ENCODE data around the gene TSPAN14. TPM values are rescaled to one million over a fixed set of nuclear protein-coding genes. Genes with fewer than 3 reads are reported as not detected.

Gene TSPAN14
- total and polyA plus RNA-seq, 2 of the 8 experiments (the other 6 are each of a cell fraction or from before 2014, with no cell fraction given) = 47.4 to 57.8 TPM

- H3K23ac ChIP-seq (ENCODE audit: insufficient read length) = no peak overlapping the region
- no peak overlapping the region for H2BK5ac ChIP-seq (ENCODE audit: low read depth, low read length)
- peaks cover 4 to 12% (median 10%) of the 10 kb centered on the region in 4 experiments for H3K4me1 ChIP-seq (replicated peaks in 1 of 4; ENCODE audit: control insufficient read depth in 3 of 4, insufficient read depth in 4 of 4, low read length in 3 of 4)
- H3K4me2 ChIP-seq (ENCODE audit: insufficient read depth in 1 of 2, low read depth in 2 of 2, low read length in 2 of 2) = no peak overlapping the region
- H4K5ac ChIP-seq (ENCODE audit: insufficient read length, low read depth, low read length) = no peak overlapping the region
- no peak overlapping the region for H4K91ac ChIP-seq (replicated peaks; ENCODE audit: insufficient read length, low read length)
- peaks cover 0 to 22% of the 10 kb centered on the region in 2 experiments; a peak in 2 of 4 replicates for H3K79me2 ChIP-seq (ENCODE audit: control insufficient read depth in 1 of 2, insufficient read depth in 2 of 2, low read length in 2 of 2)
- no peak overlapping the region for H3K4ac ChIP-seq (replicated peaks; ENCODE audit: insufficient read length, low read depth, low read length)
- H3K4me3 ChIP-seq (ENCODE audit: extremely low read depth in 1 of 4, insufficient read depth in 2 of 4, low read depth in 3 of 4, low read length in 4 of 4) = no peak overlapping the region
- H4K20me1 ChIP-seq (replicated peaks in 1 of 2; ENCODE audit: control insufficient read depth in 1 of 2, insufficient read depth in 2 of 2, low read length in 2 of 2) = peaks cover 19 to 37% of the 10 kb centered on the region in 2 experiments
- H3K18ac ChIP-seq (ENCODE audit: extremely low read depth, low read length) = no peak overlapping the region
- peaks cover 9% of the 10 kb centered on the region; the same call in 1 of the 2 replicates for H3K23me2 ChIP-seq (ENCODE audit: low read depth, low read length)
- no peak overlapping the region for H2AK5ac ChIP-seq (ENCODE audit: low read depth, low read length)
- H2AFZ ChIP-seq (ENCODE audit: low read length) = no peak overlapping the region
- H3K9me3 ChIP-seq (ENCODE audit: insufficient read depth in 2 of 2, low read depth in 1 of 2, low read length in 1 of 2) = no peaks in the 10 kb centered on the region
- no peak overlapping the region for H2BK12ac ChIP-seq (ENCODE audit: low read depth, low read length)
- H2BK15ac ChIP-seq (ENCODE audit: low read length) = no peak overlapping the region
- FAIRE-seq (no peak), DNase-seq (ENCODE audit: low read depth in 1 of 2, low spot score in 2 of 2) (no peak)
- peaks cover 5% of the 10 kb centered on the region for H3K79me1 ChIP-seq (ENCODE audit: low read depth, low read length)
- H4K8ac ChIP-seq (ENCODE audit: extremely low read depth, insufficient read depth, low read length) = no peak overlapping the region
- H2BK120ac ChIP-seq (replicated peaks; ENCODE audit: low read depth, low read length) = no peak overlapping the region
- ChIA-PET POLR2A (ENCODE audit: partially characterized antibody) (no interaction called here), CTCF (ENCODE audit: partially characterized antibody) (interaction anchor here (0.6 to 3.1 kb wide), 8 partner anchors 9 to 185 kb away, joined by 3 to 22 read pairs (median 4); no protein-coding TSS in a partner anchor)
- H2BK20ac ChIP-seq (ENCODE audit: low read length) = no peak overlapping the region
- H3K36me3 ChIP-seq (ENCODE audit: control insufficient read depth in 2 of 4, insufficient read depth in 4 of 4, low read length in 3 of 4) = no peaks in the 10 kb centered on the region; a peak in 3 of 8 replicates
- H3K56ac ChIP-seq (replicated peaks; ENCODE audit: insufficient read length, low read depth, low read length) = no peak overlapping the region
- H3K9ac ChIP-seq (replicated peaks in 1 of 4; ENCODE audit: extremely low read depth in 1 of 4, low read depth in 3 of 4, low read length in 3 of 4) = no peak overlapping the region
- H3K27ac ChIP-seq (ENCODE audit: low read depth, low read length) = no peak overlapping the region
- WGBS, 2 experiments (ENCODE audit: extremely low coverage in 1 of 2, insufficient coverage in 1 of 2, insufficient read length in 1 of 2, insufficient replicate concordance in 2 of 2, low coverage in 1 of 2, low lambda C conversion rate in 2 of 2, missing lambda C conversion rate in 1 of 2) = 100% methylated on average over 1 of the region's 1 CpG; no CpG with 5 or more reads in 1 of the 2 experiments
- no peak overlapping the region for H3K14ac ChIP-seq (ENCODE audit: insufficient read length)
- peaks cover 0 to 12% (median 10%) of the 10 kb centered on the region in 4 experiments; a peak in 4 of 7 replicates for H3K27me3 ChIP-seq (replicated peaks in 1 of 4; ENCODE audit: control insufficient read depth in 3 of 4, extremely low read depth in 1 of 4, insufficient read depth in 3 of 4, low read length in 3 of 4)
- TF ChIP-seq HDAC2 (IDR thresholded peaks at IDR 0.05; ENCODE audit: borderline replicate concordance in 1 of 2, low read depth in 2 of 2, low read length in 2 of 2) (no peak), TBP (IDR thresholded peaks at IDR 0.05; ENCODE audit: low read depth, low read length) (no peak), CHD2 (IDR thresholded peaks at IDR 0.05; ENCODE audit: low read length) (no peak), SP2 (IDR thresholded peaks at IDR 0.05; ENCODE audit: low read length) (no peak), SIRT6 (IDR thresholded peaks at IDR 0.05; ENCODE audit: low read length) (no peak), SP4 (IDR thresholded peaks at IDR 0.05; ENCODE audit: low read length) (no peak), POLR2A (IDR thresholded peaks at IDR 0.05; ENCODE audit: control extremely low read depth in 1 of 2, low read depth in 2 of 2, low read length in 2 of 2) (no peak), TAF7 (optimal IDR thresholded peaks at IDR 0.05; ENCODE audit: borderline replicate concordance, low read depth, low read length) (no peak), E2F6 (IDR thresholded peaks at IDR 0.05) (no peak), SAP30 (IDR thresholded peaks at IDR 0.05; ENCODE audit: insufficient read depth, insufficient replicate concordance, low read length) (no peak), MAX (IDR thresholded peaks at IDR 0.05) (no peak), FOSL1 (IDR thresholded peaks at IDR 0.05; ENCODE audit: insufficient read depth, low read depth, low read length) (no peak), EGR1 (IDR thresholded peaks at IDR 0.05; ENCODE audit: borderline replicate concordance, low read depth, low read length) (no peak)
Measured at GRCh38 chr10:80411681-80412220, 42.4 kb upstream of the TSPAN14 start.
